HG03095 (cell line): ENCODE results near the gene PDE8A.
A peak's percentile ranks its signal among the peaks of the same experiment; 100 is the strongest.

Source experiments
- ATAC-seq: cut with Tn5 transposase; IDR thresholded peaks from one replicate; pipeline ENCODE4 v1.9.1; 2021; ENCODE audit warnings: moderate library complexity; ENCODE audit not compliant: unreplicated experiment

The PDE8A gene

GRCh38 chr15:84981711-84982300 is at the start of gene PDE8A:
PDE8A (plus strand) TSS chr15:84981856; CDS start chr15:84982163, 307 bp downstream.
- peak; percentile 2 for ATAC-seq

DNA sequence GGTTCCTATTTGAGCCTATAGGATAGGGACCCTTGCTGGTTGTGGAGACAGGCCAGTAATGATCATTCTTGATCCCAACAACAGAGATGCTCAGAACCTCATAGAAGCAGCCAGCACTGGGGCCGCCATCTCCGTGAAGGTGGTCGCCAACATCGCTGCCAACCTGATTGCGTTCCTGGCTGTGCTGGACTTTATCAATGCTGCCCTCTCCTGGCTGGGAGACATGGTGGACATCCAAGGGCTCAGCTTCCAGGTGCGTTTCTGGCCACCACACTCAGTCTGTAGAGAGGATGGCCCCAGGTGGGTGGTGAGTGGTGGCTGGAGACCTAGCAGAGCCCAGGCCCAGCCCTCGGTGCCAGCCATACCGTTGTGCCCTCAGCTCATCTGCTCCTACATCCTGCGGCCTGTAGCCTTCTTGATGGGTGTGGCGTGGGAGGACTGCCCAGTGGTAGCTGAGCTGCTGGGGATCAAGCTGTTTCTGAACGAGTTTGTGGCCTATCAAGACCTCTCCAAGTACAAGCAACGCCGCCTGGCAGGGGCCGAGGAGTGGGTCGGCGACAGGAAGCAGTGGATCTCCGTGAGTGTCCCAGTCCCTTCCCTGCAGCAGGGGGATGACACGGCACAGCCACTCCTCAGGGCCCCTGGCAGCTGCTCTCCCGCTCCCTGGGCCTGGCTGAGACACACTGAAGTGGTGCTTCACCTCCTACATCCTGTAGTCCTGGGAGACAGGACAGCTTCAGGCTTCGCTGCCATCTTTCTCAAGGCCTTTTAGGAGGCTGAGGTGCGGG is 46.5 kb upstream of the PDE8A start:
- no peak for ATAC-seq

DNA sequence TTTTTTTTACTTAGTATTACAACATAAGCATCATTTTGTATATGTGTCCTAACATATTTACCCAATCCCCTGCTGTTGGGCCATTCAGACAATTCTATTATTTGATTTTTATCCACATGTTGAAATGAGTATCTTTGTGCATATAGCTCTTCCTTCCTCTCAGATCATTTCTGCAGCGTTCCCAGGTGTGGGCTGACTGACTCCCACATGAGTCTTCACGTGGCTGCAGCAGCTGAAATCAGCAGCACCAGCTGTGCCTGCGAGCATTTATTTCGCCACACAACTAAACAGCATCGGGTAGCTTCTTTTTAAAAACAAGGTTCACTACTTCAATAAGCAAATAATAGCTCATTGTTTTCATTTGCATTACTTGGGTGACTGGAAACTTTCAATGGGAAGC is 44.5 kb upstream of the PDE8A start:
- no peak for ATAC-seq

DNA sequence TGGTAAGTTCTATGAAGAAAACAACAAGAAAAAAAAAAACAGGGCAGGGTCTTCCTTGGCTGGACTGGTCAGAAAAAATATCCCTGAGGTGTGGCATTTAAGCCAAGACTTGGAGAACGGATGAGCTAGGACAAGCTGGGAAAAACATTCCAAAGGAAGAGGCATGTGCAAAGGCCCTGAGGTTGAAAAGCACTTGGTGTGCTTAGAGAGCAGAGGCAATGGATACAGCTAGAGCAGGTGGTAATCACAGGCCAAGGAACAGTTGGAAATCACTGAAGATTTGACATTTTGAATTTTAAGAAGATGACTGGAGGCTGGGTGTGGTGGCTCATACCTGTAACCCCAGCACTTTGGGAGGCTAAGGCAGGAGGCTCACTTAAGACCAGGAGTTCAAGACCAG is 42.9 kb upstream of the PDE8A start:
- no peak for ATAC-seq

DNA sequence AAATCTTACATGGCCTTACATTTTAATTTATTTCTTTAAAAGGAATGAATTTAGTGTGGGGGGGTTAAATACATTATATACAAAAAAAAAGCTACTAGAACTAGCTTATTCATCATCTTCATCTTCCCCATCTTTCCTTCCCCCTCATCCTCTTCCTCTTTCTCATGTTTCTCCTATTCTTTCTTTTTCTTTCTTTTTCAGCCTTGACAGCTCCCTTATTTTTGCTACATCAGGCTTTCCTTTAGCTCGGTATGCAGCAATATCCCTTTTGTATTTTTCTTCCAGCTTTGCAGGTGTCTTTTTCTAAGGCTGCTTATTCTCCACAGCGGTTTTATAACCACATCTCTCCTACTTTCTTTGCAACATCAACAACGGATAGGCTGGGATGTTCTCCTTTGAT is 41.3 kb upstream of the PDE8A start:
- ATAC-seq = no peak

GRCh38 chr15:84942456-84942855 is 39.2 kb upstream of the PDE8A start:
- ATAC-seq = no peak

DNA sequence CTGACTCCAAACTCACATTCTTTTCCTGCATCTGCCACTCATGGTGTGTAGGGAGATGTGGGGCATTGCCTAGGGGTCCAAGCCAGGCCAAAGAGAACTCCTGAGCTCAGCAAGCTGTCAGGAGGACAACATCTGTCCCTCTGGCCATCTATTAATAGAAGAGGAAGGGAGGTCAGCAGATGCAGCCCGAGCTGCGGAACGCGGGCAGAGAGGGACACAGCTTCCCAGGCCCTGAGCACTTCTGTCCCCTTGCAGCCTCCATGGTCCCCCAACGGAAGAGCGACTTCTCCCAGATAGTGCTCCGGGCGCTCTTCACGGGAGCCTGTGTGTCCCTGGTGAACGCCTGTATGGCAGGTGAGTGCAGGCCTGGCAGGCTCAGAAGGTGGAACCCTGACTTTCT is 37.3 kb upstream of the PDE8A start:
- ATAC-seq = no peak

DNA sequence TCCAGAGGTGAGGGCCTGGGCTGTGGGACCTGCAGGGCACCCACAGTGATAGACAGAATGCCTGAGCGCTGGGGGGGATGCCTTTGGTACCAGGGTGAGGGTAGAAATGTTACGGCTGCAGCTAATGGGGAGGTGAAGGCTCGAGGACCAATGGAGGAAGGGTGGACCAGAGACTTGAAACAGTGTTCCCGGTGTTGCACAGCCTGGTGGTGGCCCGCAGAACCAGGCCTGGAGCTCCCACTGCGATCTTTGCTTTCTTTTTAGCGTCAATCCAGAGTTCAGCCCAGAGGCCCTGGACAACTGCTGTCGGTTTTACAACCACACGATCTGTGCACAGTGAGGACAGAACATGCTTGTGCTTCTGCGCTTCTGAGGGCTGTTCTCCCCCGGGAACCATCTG is 36.8 kb upstream of the PDE8A start:
- ATAC-seq = no peak

DNA sequence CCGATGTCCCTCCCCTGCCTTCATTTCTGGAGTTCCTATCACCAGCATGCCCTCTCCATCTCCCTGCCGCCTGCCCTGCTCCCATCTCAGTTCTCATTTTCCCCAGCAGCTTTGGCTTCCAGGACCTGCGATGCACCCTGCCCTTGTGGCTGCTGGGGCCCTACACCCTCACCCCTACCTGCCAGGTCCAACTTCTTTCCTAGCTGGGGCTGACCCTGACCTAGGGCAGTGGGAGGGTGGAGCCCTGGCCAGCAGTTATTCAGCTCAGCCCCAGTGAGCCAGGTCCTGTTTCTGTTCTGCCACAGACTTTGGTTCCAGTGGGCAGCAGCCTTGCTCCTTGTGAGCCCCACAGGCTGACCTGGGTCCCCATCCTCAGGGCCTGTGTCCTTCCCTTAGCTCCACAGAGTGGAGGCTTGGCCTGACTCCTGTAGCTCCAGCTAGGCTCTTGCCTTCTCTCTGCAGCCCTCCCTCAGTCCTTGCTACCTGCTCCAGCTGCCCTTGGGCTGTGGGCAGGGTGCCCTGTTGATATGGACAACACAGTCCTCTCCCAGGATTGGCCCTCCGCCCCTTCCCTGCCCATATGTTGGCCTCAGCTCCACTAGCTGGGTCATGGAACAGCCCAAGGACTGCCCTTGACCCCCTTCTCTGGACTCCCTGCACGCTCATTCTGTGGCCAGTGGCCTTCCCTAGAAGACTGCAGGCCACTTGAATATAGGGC is 34.7 kb upstream of the PDE8A start:
- ATAC-seq = no peak

DNA sequence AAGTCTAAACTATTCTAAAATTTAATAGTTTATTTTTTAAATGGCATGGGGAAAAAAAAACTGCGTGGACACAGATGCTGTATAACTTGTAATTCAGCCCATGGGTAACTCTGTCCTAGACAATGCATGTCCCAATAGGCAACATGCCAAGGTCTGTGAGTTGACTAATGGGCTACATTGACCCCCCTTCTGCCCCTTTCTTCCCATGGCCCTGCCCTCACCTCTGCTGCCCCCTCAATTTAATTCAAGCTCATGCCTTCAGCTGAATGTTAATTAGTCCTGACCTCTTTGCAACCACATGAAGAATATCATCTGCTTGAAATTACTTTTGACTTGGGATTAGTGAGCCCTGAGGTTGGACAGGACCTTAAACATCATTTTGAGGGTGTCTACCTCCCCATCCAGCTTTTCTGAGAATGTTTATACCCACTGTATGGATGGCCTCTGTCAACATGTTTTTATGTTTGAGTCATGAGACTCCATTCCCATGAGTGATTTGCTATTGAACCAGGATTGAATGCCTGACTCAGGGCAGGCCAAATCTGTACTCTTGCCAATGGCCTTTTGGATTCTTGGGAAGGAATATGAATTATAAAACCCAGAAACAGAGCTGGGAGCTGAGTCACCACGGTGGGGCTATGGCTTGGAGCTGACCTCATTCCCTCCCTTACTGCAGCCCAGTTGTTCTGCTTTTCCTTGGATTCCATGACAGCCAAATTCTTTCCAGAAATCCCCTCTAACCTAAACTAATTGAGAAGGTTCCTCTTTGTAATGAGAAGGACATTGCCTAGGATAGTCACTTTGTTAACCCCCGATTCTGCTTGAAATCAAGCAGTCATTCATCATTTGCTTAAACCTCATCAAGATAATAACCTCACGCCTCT is 33.5 kb upstream of the PDE8A start:
- no peak for ATAC-seq

DNA sequence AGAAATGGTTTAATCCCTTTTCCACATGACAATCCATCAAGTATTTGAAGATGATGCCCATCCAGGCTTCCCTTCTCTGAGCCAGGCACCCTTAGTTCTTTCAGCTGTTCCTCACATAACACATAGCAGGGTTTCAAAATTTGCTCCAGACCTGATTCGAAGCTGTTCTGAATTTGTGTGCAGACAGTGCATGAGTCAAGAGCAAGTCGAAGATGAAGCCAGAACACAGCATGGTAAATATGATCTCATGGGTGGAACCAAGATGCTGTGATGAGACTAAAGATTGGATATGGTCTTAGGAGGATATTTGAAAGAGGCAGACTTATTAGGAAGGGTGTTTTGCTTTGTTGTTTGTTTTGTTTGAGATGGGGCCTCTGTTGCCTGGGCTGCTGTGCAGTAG is 32.6 kb upstream of the PDE8A start:
- ATAC-seq = no peak

GRCh38 chr15:84949845-84950569 is 31.6 kb upstream of the PDE8A start:
- ATAC-seq = no peak

DNA sequence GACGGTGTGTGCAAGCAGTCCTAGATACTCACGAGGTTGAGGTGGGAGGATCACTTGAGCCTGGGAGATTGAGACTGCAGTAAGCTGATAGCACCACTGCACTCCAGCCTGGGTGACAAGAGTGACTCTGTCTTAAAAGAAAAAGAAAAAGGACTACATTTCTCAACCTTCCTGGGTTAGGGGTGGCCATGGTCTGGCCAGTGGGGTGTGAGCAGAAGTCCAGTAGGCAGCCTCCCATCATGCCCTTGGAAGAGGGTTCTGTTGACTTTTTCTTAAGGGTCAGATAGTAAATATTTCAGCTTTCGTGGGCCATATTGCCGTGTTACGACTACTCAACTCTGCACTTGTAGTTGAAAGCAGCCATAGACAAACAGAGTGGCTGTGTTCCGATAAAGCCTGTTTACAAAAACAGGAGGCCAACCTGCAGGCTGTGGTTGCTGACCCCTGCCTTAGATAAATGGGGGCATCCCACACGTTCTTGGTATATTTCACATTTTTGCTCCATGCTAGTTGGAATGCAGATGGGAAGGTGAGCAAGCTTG is 31.0 kb upstream of the PDE8A start:
- ATAC-seq = no peak

DNA sequence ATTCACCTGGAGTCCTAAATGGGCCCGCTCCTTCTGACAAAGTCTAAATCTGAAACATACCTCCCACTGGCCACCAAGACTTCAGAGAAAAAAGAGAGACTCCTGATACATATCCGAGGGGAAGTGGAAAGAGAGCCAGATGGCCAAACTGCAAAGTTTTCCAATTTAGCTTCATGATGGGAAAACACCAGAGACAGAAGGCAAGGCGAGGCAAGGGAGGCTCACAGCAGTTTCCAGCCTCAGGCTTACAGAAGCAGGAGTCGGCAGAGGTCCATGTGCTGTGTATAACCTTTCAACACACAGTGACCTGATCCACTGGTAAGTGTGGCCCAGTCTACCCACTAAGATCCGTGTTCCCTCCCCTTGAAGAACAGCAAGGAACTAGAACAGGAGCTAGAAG is 29.9 kb upstream of the PDE8A start:
- no peak for ATAC-seq

DNA sequence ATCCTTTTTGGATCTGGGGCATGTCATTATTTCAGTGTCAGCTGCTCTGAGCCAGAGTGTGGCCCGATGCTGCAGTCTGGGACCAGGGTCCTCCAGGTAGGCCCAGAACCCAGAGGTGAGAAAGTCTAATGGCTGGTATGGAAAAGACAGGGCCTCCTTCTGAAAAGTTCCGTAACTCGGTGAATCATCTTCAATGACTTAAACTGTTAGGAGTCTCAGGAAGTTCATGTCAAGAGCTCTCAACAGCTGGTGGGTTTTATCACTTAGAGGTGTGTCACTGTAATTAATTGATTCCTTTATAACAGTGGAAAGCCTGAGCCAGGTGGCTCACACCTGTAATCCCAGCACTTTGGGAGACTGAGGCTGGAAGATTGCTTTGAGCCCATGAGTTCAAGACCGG is 28.5 kb upstream of the PDE8A start:
- no peak for ATAC-seq

DNA sequence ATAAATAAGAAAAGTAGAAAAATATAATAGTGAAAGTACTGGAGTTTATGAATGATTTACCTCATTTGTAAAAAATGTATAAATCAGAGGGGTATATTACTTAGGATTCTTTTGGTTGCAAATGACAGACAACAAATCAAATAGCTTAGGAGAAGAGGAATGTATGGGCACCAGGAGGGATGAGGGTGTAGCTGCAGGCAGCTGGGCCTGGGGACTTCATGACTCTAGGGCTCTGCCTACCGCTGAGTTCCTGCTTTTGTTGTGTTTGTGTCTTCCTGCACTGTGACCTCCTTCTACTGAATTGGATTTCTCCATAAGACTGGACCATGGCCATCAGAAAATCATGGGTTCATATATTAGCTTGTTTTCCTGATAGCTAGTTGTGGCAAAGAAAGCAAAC is 27.9 kb upstream of the PDE8A start:
- no peak for ATAC-seq

GRCh38 chr15:84955089-84955848 is 26.4 kb upstream of the PDE8A start:
- ATAC-seq = peak; percentile 59

DNA sequence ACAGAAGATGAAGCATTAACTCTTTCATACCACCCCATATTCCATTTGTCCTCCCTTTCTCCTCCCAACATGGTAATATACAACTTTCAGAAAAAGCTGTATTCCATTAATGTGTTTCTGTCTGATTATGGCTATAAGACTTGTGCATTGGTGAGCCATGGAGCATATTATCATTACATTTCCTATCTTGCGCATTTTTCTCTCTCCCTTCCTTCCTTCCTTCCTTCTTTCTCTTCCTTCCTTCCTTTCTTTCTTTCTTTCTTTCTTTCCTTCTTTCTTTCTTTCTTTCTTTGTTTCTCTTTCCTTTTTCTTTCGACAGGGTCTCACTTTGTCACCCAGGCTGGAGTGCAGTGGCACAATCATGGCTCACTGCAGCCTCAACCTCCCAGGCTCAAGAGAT is 25.5 kb upstream of the PDE8A start:
- no peak for ATAC-seq

- no peak for ATAC-seq
Measured at GRCh38 chr15:84960391-84961113, 21.1 kb upstream of the PDE8A start.
